Measurements from ENCODE around the gene LAPTM5.
A peak's percentile ranks its signal among the peaks of the same experiment; 100 is the strongest.
"Not testable (repeated sequence)": the region's sequence is repeated elsewhere in the genome, so short reads cannot be mapped to it uniquely, and the experiment has no call there.

LAPTM5 gene, protein sequence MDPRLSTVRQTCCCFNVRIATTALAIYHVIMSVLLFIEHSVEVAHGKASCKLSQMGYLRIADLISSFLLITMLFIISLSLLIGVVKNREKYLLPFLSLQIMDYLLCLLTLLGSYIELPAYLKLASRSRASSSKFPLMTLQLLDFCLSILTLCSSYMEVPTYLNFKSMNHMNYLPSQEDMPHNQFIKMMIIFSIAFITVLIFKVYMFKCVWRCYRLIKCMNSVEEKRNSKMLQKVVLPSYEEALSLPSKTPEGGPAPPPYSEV

GRCh38 chr1:30757352-30758120 is at the start of gene LAPTM5:
Gene LAPTM5, minus strand, starts transcription at chr1:30757774. Its CDS starts 29 bp downstream, at chr1:30757745.
- no peak for DNase-seq (ENCODE audit: low spot score)

DNA sequence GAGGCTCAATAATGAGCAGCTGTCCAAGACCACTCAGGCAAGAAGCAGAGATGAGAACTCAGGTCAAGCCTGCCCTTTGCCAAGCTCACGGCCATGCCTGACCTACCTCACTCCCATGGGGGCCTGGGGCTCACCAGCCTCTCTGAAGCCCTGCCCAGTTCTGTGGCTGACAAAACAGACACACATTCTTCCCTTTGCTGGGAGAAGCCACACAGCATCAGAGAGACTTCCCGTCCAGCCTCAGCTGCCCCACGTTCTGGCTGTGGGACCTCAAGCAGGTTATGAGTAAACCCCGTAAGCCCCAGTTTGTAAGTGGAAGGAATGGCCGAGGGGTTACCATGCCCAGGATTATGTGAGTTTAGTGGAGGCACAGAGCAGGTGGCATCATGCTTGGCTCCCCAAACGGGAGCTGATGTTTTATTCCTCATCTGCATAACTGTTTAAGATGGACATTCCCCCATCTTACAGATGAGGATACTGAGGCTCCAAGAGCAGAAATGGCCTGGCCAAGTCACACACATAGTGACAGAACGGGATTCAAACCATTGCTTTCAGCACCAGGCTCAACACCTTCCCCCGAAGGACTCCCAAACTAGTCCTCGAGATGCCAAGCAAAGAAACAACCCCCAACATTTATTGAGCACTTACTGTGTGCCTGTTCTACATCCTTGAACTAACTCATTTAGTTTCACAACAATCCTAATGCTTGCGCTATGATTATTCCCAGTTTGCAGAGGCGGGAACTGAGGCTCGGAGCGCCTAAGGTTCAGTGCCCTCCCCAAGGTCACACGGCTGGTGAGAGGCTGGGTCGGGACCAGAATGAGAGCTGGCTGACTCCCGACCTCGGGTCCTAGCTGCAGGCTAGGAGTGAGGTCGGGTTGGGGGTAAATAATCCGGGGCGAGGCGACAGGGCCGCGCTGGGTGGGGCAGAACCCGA is 49.1 kb upstream of the LAPTM5 start:
- no peak for DNase-seq (ENCODE audit: low spot score)

DNA sequence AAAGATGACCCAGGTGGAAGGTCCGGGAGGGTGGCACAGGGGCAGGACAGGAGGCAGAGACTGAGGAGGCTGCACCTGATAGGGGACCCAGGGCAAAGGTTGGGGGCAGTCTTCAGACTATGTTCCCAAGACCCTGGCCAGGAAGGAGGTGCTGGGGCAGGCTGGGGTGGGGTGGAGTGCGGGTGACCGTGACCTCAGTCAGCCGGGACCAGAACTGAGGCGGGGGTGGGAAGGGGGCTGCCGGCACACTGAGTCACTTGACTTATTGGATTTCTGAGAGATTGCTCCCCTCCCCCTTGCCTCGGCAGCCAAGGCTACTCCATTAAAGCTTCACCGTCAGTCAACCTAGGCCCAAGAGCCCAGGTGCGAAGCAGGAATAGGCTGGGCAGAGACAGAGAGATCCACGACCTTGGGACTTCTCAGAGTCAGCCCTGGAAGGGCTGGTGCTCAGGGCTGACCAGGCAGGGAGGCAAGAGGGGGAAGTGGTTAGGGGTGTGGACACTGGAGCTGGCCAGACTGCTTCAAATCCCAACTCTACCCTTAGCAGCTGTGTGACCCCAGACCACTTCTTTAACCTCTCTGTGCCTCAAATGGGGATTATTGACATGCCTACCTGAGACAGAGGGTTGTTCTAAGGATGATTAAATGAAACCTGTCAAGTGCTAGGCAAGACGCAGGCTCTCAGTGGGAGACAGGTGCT is 47.9 kb upstream of the LAPTM5 start:
- no peak for DNase-seq (ENCODE audit: low spot score)

- no peak for DNase-seq (ENCODE audit: low spot score)
These were observed 47.2 kb upstream of the LAPTM5 start for GRCh38 chr1:30804822-30805221.

- DNase-seq (ENCODE audit: low spot score) = no peak
These were observed 46.8 kb upstream of the LAPTM5 start for GRCh38 chr1:30804352-30804751.

- no peak for DNase-seq (ENCODE audit: low spot score)
These were observed 46.0 kb upstream of the LAPTM5 start for GRCh38 chr1:30803562-30803961.

DNA sequence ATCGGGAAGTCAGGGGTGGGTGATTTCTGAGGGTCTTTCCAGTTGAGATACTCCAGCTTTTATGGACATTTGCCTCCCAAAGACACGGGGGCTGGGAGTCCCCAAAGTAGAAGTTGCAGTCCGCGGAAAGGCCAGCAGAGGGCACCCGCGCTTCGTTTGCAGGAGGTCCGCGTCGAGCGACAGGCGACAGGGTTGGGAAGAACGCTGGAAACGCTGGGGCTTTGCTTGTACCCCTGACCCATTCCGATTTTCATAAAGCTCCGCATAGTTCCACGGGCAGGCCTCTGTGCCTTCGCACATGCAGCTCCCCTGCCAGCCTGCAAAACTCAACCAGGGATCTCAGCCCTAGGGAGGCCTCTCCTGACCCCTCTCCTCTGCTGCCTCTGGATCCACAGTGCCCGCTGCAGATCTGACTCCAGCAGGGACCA is 44.2 kb upstream of the LAPTM5 start:
- peak; percentile 83 for DNase-seq (ENCODE audit: low spot score)

GRCh38 chr1:30799233-30799511 is 41.6 kb upstream of the LAPTM5 start:
- no peak for DNase-seq (ENCODE audit: low spot score)

- DNase-seq (ENCODE audit: low spot score) = no peak
These were observed 41.0 kb upstream of the LAPTM5 start for GRCh38 chr1:30798389-30799232.

GRCh38 chr1:30795026-30795425 is 37.5 kb upstream of the LAPTM5 start:
- no peak for DNase-seq (ENCODE audit: low spot score)

DNA sequence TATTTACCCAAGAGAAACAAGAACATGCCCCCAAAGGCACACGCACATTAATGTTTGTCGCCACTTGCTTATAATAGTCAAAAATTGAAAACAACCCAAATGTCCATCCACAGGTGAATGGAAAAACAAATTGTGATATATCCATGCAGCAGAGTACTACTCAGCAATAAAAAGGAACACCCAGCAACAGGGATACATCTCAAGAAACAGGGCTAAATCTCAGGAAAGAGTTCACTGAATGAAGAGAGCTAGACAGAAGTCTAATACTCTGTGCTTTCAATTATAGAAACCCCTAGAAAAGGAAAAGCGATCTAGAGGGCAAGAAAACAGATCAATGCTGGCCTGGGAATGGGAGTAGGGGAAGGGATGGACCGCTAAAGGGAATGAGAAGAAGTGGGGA is 36.7 kb upstream of the LAPTM5 start:
- no peak for DNase-seq (ENCODE audit: low spot score)

- no peak for DNase-seq (ENCODE audit: low spot score)
These were observed 35.6 kb upstream of the LAPTM5 start for GRCh38 chr1:30793209-30793608.

GRCh38 chr1:30791868-30792267 is 34.3 kb upstream of the LAPTM5 start:
- DNase-seq (ENCODE audit: low spot score) = no peak

- no peak for DNase-seq (ENCODE audit: low spot score)
These were observed 33.5 kb upstream of the LAPTM5 start for GRCh38 chr1:30790850-30791778.

GRCh38 chr1:30790256-30790525 is 32.6 kb upstream of the LAPTM5 start:
- not testable (repeated sequence) for DNase-seq (ENCODE audit: low spot score)

- DNase-seq (ENCODE audit: low spot score) = no peak
These were observed 32.0 kb upstream of the LAPTM5 start for GRCh38 chr1:30789388-30790255.

DNA sequence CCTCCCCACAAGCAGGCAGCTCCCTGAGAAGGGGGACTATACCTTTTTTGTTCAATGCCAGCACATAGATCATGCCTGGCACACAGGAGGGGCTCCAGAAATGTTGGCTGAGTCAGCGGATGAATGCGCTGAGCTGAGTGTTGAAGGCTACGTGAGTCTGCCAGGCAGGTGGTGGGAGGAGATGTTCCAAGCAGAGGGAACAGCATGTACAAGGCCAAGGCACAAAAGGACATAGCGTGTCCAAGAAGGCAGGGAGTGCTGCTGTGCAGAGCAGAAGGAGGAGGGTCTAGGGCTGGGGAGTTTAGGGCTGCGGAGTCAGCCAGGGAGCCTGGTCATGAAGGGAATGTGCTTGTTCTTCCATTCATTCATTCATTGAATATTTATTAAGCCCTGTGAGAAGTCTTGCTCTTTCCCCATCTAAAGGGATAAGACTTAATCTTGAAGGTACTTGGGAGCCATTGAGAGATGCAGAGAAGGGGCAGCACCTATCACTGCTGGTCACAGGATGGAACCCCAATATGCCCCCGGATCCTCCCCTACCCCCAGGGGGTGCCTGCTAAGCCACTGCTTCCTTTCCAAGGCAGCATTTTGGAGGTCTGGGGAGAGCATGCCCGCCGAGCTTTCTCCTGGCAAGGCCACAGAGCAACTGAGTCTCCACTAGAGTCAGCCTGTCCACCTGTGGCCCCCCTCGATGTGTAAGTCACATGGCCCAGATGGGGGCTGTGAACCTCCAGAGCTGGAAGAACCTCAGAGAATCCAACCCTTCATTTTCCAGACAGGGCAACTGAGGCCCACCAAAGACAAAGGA is 31.2 kb upstream of the LAPTM5 start:
- DNase-seq (ENCODE audit: low spot score) = no peak

GRCh38 chr1:30787856-30788495 is 30.4 kb upstream of the LAPTM5 start:
- no peak for DNase-seq (ENCODE audit: low spot score)

Data from GM03348 (cell line).